Cardiac muscle cell (in vitro differentiated cells and primary cell): ENCODE data around the gene NKX1-1. TPM values are rescaled to one million over a fixed set of nuclear protein-coding genes. Genes with fewer than 3 reads are reported as not detected.
"Not testable (repeated sequence)": the region's sequence is repeated elsewhere in the genome, so short reads cannot be mapped to it uniquely, and the experiment has no call there.

Experiments
- DNase-seq, 2 donors: peaks; one replicate each; pipeline versions ENCODE4 v3.0.0 to v3.0.0-alpha.2; 2010 to 2017; ENCODE audit warnings: low read depth in 1 of 2, low spot score in 1 of 2
- H3K27ac ChIP-seq: fragments of 200-600 bp; sonication (generic); 2 replicates; pipeline ENCODE4 v1.5.1; 2016
- H3K27me3 ChIP-seq: fragments of 200-600 bp; sonication (generic); 2 replicates; pipeline ENCODE4 v1.6.0; 2016; ENCODE audit warnings: control low read depth
- H3K36me3 ChIP-seq: fragments of 200-600 bp; sonication (generic); 2 replicates; pipeline ENCODE4 v1.5.1; 2016; ENCODE audit warnings: control low read depth
- H3K4me1 ChIP-seq: fragments of 200-600 bp; sonication (generic); 2 replicates; pipeline ENCODE4 v1.8.1; 2017; ENCODE audit warnings: low read depth, mild to moderate bottlenecking, mixed run types
- H3K4me3 ChIP-seq: fragments of 200-600 bp; sonication (generic); 2 replicates; pipeline ENCODE4 v1.5.1; 2016; ENCODE audit warnings: mild to moderate bottlenecking
- H3K9me3 ChIP-seq: fragments of 200-600 bp; sonication (generic); 2 replicates; pipeline ENCODE4 v1.5.1; 2017; ENCODE audit warnings: low read depth, mild to moderate bottlenecking, control low read depth
- CTCF ChIP-seq: IDR thresholded peaks from 2 replicates; pipeline ENCODE4 v1.5.1; 2012; ENCODE audit warnings: low read depth, mild to moderate bottlenecking, low read length
- polyA plus RNA-seq: library from polyadenylated mRNA; unstranded; fragments of >200 nt; fragmentation: Nextera tagmentation; extraction: Ambion mirVana; gene quantifications from 2 replicates; pipeline ENCODE4 v1.2.1, GENCODE V29; 2016
- total RNA-seq: library from RNA; depleted of rRNA; stranded (reverse); fragments of >200 nt; gene quantifications from 2 replicates; pipeline ENCODE4 v1.2.3, GENCODE V29; 2016

The NKX1-1 gene
- total and polyA plus RNA-seq, 2 experiments from 2014 or later, result not detected

GRCh38 chr4:1373892-1374705 lies 32.1 kb downstream of the NKX1-1 start:
- H3K4me3 ChIP-seq, result no peak overlapping the region
- H3K9me3 ChIP-seq, result no peaks in the 10 kb centered on the region
- no peaks in the 10 kb centered on the region for H3K27me3 ChIP-seq
- no peak for DNase-seq
- H3K36me3 ChIP-seq, result no peaks in the 10 kb centered on the region
- no peak for TF ChIP-seq CTCF
- H3K27ac ChIP-seq, result no peak overlapping the region
- no peaks in the 10 kb centered on the region for H3K4me1 ChIP-seq

GRCh38 chr4:1372576-1372975 lies 33.7 kb downstream of the NKX1-1 start:
- H3K27me3 ChIP-seq, H3K4me3 ChIP-seq, H3K4me1 ChIP-seq, H3K9me3 ChIP-seq, H3K27ac ChIP-seq, H3K36me3 ChIP-seq, DNase-seq: not testable (repeated sequence)

GRCh38 chr4:1371176-1372165 lies 34.8 kb downstream of the NKX1-1 start:
- no peak for TF ChIP-seq CTCF
- Histone ChIP-seq H3K4me3 (no peak overlapping the region), H3K4me1 (no peaks in the 10 kb centered on the region), H3K27me3 (no peaks in the 10 kb centered on the region), H3K9me3 (no peaks in the 10 kb centered on the region), H3K27ac (no peak overlapping the region), H3K36me3 (no peaks in the 10 kb centered on the region)
- no peak for DNase-seq

- Histone ChIP-seq H3K4me1 (no peaks in the 10 kb centered on the region), H3K27me3 (no peaks in the 10 kb centered on the region), H3K4me3 (no peak overlapping the region), H3K27ac (no peak overlapping the region), H3K36me3 (no peaks in the 10 kb centered on the region), H3K9me3 (no peaks in the 10 kb centered on the region)
- TF ChIP-seq CTCF, result no peak
- DNase-seq, result no peak
Measured at GRCh38 chr4:1370321-1371124, 35.7 kb downstream of the NKX1-1 start.

GRCh38 chr4:1369479-1370079 lies 36.7 kb downstream of the NKX1-1 start:
- no peak for TF ChIP-seq CTCF
- no peak overlapping the region for H3K4me3 ChIP-seq
- no peak overlapping the region for H3K27ac ChIP-seq
- DNase-seq, result no peak
- H3K36me3 ChIP-seq, result no peaks in the 10 kb centered on the region
- no peaks in the 10 kb centered on the region for H3K9me3 ChIP-seq
- H3K27me3 ChIP-seq, result no peaks in the 10 kb centered on the region
- no peaks in the 10 kb centered on the region for H3K4me1 ChIP-seq
